Mucosa of gallbladder (tissue), 1 donor: ENCODE data around the gene CYTH1. TPM values are rescaled to one million over a fixed set of nuclear protein-coding genes. Genes with fewer than 3 reads are reported as not detected.

Source experiments
- DNase-seq: peaks from one replicate; pipeline ENCODE4 v3.0.0-alpha.2; 2020; ENCODE audit warnings: low spot score
- total RNA-seq: library from RNA; stranded (reverse); gene quantifications from one replicate; pipeline ENCODE4 v1.2.1, GENCODE V29; 2021
- donor health status: DM: no; HTN: no; CAD: no.

Gene CYTH1
- total RNA-seq, 1 donor from 2014 or later = 51.1 TPM

DNA sequence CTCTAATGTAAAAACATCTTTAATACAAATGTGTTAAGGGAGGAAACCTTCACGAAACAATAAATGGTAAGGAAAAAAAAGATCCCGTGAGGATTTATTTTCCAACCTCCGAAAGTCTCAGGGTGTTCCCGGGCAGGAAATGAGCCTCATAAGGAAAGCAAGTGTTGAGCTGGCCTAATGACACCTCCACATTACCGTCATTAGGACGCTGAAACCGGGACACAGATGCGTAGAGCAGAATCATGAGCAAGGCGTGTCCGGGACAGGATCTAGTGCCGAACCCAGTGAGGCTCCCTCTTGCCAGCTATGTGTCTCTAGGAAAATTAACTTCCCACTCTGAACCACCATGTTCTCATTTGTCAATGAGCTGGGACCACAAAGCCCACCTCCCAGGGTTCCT lies 22.7 kb upstream of the CYTH1 start:
- DNase-seq = no peak

DNA sequence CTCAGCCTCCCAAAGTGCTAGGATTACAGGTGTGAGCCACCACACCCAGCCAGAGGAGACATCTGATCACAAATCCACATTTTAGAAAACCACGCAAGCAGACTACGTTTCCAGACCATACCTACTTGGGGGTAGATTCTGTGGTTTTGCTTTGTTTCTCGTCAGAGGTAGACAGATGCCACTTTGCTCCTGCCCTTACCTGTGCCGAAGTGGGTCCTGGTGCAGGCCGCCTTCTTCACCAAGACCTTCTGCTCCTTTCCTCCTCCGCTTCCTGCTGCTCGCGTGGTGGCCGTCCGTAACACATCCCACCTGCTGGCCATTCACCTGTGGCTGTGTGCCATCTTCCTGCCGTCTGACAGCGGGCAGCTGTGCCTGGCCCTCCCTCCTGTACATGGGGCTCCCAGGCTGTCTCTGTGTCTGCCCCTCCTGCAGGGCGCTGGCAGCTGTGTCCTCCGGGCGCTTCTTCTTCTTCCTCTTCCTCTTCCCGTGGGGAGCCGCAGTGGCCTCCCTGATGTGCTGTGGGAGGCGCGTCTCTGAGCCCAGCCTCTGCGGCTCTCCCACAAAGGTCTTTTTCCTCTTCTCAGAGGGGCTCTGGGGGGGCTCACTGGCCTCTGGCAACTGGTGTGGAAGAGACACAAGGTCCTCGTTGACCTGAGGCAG lies 21.2 kb upstream of the CYTH1 start:
- no peak for DNase-seq

DNA sequence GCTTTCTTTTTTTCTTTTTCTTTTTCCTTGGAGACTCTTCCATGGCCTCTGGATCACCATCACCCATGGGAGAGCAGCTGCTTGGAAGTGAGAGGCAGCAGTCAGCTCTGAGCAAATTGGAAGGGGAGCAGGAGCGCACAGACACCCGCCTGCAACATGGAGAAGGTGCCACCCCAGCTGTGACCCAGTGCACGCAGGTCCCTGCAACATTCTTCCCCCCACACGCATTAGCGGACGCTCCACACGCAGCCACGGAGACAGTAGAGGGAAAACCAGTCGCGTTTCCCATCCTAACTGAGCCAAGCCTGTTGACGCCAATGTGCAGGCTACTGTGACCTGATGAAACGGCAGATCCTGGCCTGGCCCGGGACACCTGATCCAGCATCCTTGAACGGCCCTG lies 20.4 kb upstream of the CYTH1 start:
- DNase-seq = no peak

DNA sequence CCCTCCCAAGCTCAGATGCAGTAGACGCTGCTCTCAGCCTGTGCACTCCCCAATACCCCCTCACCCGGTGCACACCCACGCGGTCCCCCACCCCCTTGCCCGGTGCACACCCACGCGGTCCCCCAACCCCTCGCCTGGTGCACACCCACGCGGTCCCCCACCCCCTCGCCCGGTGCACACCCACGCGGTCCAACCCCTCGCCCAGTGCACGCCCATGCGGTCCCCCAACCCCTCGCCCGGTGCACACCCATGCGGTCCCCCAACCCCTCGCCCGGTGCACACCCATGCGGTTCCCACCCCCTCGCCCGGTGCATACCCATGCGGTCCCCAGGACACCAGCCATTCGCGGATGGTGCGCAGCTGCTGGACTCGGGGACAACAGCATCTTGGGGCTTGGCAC lies 19.9 kb upstream of the CYTH1 start:
- no peak for DNase-seq

DNA sequence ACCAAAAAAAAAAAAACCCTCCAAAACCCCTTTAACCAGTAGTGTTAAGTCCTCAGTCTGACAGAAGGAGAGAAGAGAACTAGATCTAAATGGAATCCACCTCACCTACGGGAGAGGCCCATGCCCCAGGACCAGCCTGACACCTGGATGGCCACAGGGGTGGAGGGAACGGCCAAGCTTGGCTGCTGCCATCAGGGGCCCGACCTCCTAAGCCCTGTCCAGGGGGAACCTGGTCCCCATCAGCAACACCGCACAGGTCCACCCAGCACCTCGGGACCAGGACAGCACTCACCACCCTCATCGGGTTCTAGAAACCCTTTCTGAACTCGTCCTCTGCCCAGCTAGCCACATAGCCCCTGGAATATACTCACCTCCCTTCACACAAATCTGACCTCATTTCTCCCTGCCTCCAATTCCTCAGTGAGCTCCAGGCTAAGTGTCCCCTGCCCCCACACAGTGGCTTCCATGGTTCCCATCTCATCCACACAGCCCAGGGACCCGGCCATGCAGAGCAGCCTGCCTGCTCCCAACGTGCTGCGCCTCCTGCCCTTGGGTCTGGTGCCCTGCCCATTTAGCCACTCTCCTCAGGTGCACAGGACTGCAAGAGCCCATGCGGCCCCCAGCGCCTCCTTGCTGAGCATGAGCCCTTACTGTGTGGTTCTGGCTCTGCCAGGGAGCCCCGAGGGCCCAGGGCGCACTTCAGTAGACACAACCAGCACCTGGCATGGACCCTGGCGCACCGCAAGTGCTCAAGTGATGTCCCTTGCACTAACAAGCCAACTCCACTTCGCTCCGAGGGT lies 18.3 kb upstream of the CYTH1 start:
- DNase-seq = no peak

DNA sequence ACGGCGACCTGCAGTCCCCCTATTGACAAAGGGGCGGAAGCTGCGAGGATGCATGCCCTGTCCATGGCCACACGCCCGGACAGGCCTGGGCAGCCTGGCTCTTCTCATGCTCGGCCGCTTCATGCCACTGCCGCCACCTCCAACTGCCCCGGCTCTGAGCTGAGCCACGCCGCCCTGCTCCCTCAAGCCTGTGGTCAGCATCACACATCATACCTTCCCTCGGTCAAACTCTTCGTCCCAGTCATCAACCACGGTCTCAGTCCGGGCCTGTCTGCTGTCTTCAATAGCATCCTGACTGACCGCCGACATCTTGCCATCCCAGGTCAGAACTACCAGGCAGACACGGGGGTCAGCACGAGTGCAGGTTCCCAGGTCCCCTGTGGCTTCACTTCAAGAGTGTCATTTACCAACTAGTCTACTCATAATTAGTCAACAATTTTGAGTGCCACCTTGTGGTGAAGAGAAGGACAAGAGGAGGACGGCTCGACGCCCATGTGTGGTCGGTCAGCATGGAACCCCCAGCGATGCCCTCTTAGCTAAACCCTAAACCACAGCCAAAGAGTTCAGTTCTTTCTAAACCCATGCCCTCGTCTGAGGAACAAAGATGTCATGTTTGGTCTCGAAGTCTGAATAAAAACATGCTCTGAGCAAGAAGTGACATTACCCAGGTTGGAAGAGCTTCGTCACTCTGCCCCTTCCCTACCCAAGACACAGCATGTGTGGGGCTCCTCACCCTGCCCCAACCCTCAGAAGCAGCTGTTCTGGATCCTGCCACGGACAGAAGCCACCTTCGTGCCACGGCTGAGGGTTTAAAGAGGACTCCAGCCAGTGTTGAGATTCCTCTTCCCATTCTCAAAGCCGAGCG lies 16.9 kb upstream of the CYTH1 start:
- no peak for DNase-seq

DNA sequence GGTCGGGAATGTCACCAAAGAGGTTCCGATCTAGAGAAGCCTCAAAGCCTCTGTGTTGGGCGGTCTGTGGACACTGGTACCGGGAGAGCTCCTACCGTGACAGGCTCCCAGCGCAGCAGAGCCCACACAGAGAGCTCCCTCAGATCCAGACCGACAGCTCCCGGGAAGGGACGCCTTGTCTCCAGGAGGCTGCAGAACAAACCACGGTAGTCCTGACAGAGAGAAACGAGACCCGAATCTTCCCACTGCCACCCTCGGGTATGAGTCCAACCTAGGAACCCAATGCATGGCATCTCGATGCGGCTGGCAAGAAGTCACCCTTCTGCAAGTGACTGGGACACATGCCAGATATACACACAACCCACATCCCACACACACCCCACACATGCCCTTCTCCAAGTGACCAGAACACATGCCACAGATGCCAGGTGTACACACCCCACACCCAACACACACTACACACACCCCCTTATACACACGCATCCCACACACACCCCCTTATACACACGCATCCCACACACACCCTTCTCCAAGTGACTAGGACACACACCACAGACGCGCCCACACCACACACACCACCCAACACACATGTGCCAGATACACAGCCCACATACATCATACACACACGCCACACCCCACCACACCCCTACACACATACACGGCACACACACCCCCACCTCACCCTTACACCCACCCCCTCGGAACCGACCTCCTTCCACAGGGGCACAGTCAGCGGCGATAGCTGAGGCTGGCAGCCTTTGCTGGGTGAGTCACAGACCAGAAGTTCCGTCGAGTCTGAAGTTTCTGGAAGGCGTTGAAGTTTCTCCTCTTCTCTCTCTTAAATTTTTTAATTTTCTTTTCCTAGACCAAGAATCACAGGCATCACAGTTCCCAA lies 15.9 kb upstream of the CYTH1 start:
- no peak for DNase-seq

DNA sequence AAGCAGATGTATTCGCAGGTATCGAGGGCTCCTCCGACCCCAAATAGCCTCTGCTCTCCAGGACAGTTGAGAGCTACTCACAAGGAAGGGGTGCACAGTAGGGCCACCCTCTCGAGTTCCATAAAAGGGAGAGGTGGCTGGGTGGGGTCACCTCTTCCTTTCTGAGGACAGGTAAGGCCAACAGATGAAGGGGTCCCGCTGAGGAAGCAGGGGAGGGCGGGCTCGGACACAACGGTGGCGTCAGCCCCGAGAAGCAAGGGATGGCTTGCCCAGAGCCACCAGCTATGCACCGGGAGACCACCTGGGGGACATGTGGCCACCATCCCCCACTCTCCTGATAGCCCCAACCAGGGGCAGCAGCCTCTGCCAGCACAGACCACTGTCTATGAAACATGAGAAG lies 15.1 kb upstream of the CYTH1 start:
- DNase-seq = no peak

DNA sequence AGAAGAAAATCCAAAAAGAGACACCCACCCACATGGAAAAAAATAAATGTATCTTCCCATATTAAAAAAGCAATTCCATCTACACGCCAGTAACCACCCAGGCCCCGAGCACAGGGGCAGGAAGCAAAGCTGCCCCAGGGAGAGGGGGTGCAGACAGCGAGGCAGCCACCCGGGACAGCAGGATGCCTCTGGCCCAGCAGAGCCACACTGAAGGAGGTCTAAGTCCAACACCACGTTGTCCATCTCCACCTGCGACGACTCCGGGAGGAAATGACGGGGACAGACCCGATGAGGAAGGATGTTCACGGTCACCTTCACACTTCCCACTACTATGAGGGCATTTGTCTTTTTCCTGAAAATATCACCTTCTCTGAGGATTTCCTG lies 14.4 kb upstream of the CYTH1 start:
- DNase-seq = no peak

DNA sequence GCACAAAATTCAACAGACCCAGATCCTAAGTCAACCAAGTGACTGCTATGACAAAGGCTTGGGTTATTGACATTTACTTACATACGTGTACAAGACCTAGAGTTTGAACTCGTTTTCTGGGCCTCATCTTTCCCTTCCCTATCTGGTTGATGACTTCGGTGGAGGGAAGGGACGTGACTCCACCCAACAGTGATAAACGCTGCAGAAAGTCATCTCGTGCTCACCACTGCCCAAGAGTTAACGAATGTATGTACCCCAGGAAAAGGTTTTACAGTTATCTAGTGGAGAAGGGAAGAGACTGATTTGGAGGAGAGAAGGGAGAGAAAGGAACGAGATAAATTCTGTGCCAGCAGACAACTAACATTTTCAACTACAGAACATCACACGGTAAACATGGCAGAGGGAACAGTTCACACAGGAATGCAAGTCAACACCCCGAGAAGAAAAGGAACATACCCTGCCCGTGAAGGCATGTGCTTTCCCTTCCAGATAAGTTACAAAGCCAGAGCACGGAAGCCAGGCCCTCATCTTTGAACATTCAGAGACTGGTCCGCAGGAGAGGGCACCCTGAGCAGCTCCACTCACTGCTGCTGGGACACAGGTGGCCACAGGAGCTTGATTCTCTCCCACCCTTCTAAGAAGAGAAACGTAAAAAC lies 13.9 kb upstream of the CYTH1 start:
- no peak for DNase-seq

DNA sequence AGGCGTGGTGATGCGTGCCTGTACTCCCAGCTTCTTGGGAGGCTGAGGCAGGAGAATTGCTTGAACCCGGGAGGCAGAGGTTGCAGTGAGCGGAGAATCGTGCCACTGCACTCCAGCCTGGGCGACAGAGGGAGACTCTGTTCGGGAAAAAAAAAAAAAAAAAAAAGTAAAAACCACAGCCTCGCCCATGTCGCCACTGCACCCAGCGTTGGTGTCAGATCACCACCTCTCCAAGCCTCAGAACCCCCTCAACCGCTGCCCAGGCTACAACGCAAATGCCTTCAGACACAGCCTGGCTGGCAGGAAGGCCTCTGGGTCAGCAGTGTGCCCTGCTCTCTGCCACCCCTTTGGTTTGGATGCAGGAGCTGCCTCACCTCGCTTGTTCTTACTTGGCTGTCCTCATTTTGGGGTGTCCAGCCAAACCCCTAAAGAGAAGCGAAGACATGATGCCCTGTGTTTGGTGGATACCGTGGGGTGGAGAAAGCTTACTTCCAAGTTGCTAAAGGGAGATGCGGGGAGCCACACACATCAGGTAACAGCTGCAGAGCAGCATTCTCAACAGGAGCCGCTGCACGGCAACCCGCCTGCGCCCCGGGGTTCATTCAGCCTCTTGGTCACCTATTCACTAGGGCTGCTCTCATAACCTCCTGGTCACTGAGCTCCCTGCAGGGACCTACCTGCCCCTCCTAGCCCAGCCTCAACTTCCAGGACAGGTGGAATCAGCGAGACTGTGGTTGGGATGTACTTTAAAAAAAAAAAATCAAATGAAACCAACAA lies 13.0 kb upstream of the CYTH1 start:
- no peak for DNase-seq

DNA sequence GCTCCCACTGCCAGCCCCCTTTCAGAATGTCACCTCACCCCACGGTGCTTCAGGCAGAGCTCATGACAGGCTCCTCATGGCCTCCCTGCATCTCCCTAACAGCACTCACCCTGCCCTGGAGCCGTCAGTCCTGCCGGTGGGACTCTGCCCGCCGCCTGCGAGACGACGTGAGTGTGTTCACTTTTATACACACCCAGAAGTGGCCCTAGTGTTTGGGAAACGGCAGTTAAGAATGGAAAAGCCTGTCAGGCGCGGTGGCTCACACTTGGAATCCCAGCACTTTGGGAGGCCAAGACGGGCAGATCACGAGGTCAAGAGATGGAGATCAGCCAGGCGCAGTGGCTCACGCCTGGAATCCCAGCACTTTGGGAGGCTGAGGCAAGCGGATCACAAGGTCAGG lies 12.3 kb upstream of the CYTH1 start:
- no peak for DNase-seq

DNA sequence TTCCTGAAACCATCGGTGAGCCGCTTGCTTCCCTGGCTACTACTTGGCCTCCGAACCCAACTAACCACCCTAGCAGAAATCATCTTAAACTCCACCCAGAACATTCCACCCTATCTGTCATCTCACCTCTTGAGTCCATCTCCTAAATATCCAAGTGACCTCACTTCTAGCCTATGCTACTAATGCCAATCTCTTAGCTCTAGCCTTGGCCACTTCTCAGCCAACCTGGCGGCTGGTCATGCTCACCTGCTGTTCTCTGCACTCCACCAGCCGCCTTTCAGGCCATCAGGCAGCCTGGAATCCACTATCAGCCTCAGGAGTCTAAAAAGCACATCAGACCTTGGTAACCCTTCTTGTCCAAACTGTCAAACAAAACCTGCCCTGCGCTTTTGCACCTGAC lies 11.9 kb upstream of the CYTH1 start:
- no peak for DNase-seq

DNA sequence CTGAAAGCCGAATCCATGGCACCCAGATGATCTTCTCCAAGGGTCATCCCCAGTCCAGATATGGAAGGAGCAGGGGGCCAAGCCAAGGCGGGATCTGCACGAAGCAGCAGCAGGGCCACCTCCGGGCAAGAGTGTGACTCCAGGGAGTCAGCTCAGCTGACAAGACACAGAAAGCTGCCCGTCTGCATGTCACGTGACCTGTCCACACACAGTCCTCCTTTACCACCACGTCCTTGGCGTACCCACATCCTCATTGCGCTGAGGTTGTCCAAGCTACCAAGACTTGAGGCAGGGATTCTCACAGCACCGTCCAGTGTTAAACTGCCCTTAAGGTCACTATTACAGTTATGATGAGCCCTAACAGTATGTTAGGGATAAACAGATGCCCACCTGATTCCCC lies 11.3 kb upstream of the CYTH1 start:
- DNase-seq = no peak

DNA sequence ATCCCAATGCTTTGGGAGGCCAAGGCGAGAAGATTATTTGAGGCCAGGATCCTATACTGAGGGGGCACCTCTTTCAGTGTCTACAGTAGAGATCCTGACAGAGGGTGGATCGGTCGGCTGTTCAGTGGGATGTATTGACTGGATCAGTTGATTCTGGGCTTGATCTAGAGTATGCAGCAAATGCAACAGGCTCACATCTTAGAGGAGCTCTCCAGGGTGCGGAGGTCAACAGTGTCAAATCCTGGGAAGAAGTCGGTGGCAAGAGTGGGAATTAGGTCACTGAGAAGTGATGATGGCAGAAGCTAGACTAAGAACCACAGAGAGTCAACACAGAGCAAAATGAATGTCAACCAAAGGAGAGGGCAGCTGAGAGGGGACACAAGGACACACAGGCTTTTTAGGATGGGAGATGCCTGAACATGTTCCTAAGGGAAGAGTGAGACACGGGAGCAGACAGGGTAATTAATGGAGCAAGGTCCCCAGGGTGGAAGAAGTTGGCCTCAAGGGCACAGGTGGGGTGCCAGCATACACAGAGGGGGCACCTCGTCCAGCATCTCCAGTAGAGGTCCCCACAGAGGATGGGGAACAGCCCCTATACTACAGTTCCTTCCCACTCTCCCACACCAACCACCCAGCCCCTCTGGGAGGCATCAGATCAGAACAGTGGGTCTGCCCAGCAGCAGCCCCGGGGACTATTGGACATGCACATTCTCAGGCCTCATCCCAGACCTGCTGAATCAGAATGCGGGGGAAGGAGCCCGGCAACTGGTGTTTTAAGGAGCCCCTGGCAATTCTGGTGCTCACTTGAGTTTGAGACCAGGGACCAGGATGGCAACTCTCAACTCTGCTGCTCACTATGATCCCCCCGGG lies 10.0 kb upstream of the CYTH1 start:
- DNase-seq = no peak

DNA sequence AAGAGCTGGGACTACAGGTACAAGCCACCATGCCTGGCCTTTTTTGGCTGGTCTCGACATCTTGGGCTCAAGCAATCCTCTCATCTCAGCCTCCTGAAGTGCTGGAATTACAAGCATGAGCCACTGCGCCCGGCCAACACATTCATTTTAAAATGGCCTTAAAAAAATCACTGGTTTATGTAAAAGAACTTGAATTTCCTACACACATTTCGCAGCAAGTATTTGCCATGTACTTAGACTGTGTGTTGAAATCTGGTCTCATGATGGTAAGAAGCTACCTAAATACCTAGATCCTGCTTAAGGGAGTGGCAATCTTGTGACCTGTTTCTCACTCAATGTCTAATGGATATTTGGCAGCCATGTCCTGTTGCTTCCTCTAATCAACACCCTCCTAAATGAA lies 8.5 kb upstream of the CYTH1 start:
- DNase-seq = no peak

DNA sequence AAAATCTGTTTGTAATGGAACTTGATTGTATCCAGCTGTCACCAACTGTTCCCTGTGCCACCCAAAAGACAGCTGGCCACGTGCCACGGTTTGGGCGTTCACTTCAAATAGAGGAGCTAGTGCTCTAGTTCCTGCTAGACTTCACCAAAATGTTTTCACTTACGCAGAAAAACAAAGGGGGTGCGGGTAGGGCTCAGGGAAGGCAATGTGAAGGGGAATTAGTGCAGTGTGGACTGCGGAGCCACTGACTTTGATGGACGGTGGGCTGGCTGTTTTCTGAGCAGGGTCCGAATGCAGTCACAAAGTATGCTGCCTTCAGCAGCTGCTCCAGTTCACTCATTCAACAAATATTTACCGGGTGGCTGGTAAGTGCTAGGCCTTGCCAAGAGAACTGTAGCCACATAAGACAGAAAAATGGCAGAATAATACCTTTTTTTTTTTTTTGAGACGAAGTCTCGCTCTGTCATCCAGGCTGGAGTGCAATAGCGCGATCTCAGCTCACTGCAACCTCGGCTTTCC lies 7.6 kb upstream of the CYTH1 start:
- no peak for DNase-seq

DNA sequence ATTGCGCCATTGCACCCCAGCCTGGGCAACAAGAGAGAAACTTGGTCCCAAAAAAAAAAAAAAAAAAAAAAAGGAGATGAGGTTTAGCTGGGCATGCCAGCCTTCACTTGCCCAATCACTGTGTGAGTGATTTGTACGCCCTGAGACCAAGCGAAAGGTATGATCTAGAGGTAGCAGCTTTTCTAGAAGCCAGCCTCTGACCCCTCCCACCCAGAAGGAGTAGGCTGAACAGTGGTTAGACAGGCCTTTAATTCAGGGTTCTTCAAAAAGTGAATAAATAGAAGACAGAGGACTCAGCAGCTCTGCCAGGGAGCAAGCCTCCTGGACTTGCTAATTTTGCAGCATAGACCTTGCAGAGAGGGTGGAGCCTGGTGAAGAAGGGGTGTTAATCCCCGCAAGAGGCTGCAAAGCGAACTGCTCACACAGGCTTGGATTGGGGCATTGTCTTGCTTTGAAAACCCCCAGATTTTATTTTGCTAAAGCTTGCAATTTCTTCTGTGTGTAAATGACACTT lies 7.1 kb upstream of the CYTH1 start:
- DNase-seq = no peak

DNA sequence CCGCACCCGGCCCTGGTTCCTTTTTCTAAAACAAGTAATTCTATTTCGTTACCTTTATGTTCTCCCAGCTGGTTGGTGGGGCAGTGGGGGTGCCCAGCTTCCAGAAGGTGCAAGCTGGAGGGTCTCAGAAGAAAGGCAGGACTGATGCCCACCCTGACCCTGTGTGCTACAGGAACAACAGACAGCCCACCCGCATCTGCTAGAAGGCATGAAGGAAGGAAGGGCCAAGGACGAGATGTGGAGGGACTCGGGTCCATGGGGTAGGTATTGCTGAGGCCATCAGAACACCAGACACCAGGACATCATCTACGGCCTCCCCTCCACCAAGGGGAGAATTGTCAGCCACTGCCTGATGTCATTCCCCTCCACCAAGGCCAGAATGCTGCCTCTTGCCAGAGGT lies 6.4 kb upstream of the CYTH1 start:
- DNase-seq = no peak
